HepG2 (cell line): Measurements from ENCODE around the gene PNLDC1. TPM values are rescaled to one million over a fixed set of nuclear protein-coding genes. Genes with fewer than 3 reads are reported as not detected.

Source experiments
- BRCA1 ChIP-seq: sonication (generic); formaldehyde crosslinking; IDR thresholded peaks from 2 replicates; pipeline ENCODE4 v1.4.0; 2020; ENCODE audit warnings: missing genetic modification reagents
- CENPX ChIP-seq: sonication (generic); formaldehyde crosslinking; IDR thresholded peaks from 2 replicates; pipeline ENCODE4 v1.9.0; 2021; ENCODE audit warnings: mild to moderate bottlenecking, missing genetic modification reagents, moderate library complexity
- DPF2 ChIP-seq: sonication (generic); formaldehyde crosslinking; IDR thresholded peaks from 2 replicates; pipeline ENCODE4 v1.4.0; 2020; ENCODE audit warnings: mild to moderate bottlenecking, low read depth, missing genetic modification reagents, borderline replicate concordance
- DR1 ChIP-seq: sonication (generic); formaldehyde crosslinking; IDR thresholded peaks from 2 replicates; pipeline ENCODE4 v1.8.0; 2021; ENCODE audit warnings: mild to moderate bottlenecking, missing genetic modification reagents, inconsistent platforms
- GTF3A ChIP-seq: sonication (generic); formaldehyde crosslinking; conservative IDR thresholded peaks from 2 replicates; pipeline ENCODE4 v1.4.0; 2020; ENCODE audit warnings: mild to moderate bottlenecking, missing genetic modification reagents
- HNF1A ChIP-seq, 2 experiments: sonication (generic) in 1 of 2; formaldehyde crosslinking in 1 of 2; IDR thresholded peaks; 2 replicates each; pipeline versions ENCODE4 v1.4.0 to v1.6.1; 2016 to 2020; ENCODE audit warnings: borderline replicate concordance in 1 of 2, low read depth in 1 of 2, mild to moderate bottlenecking in 1 of 2, missing genetic modification reagents in 1 of 2
- NFYB ChIP-seq: sonication (generic); formaldehyde crosslinking; IDR thresholded peaks from 2 replicates; pipeline ENCODE4 v1.4.0; 2020; ENCODE audit warnings: missing genetic modification reagents
- NONO ChIP-seq, 2 experiments: fragments of 450-650 bp in 1 of 2; sonication (generic) in 1 of 2; formaldehyde crosslinking in 1 of 2; IDR thresholded peaks in 1 of 2; conservative IDR thresholded peaks in 1 of 2; 2 replicates each; pipeline versions ENCODE4 v1.6.1 to v1.8.0; 2017 to 2022; ENCODE audit warnings: mild to moderate bottlenecking in 1 of 2, missing genetic modification reagents in 1 of 2, moderate library complexity in 1 of 2
- SNAPC4 ChIP-seq: sonication (generic); formaldehyde crosslinking; IDR thresholded peaks from 2 replicates; pipeline ENCODE4 v1.4.0; 2020; ENCODE audit warnings: mild to moderate bottlenecking, missing genetic modification reagents
- TFAP4 ChIP-seq: sonication (generic); IDR thresholded peaks from 2 replicates; pipeline ENCODE4 v1.6.1; 2016; ENCODE audit warnings: low read depth, borderline replicate concordance
- ZFP36L1 ChIP-seq: sonication (generic); formaldehyde crosslinking; IDR thresholded peaks from 2 replicates; pipeline ENCODE4 v1.8.0; 2022; ENCODE audit warnings: mild to moderate bottlenecking, missing genetic modification reagents, moderate library complexity
- ZNF121 ChIP-seq: sonication (generic); formaldehyde crosslinking; IDR thresholded peaks from 2 replicates; pipeline ENCODE4 v1.5.0; 2020; ENCODE audit warnings: mild to moderate bottlenecking, missing genetic modification reagents
- ZNF235 ChIP-seq: sonication (generic); formaldehyde crosslinking; IDR thresholded peaks from 2 replicates; pipeline ENCODE4 v1.8.1; 2023; ENCODE audit warnings: mild to moderate bottlenecking, missing genetic modification reagents, borderline replicate concordance
- ZNF816 ChIP-seq: sonication (generic); formaldehyde crosslinking; IDR thresholded peaks from 2 replicates; pipeline ENCODE4 v1.8.0; 2022; ENCODE audit warnings: missing genetic modification reagents, mild to moderate bottlenecking, borderline replicate concordance
- polyA plus RNA-seq, 8 experiments: library from polyadenylated mRNA; depleted of rRNA in 3 of 8; stranded (reverse) in 7 of 8; unstranded in 1 of 8; fragments of >200 nt; fragmentation: Illumina TruSeq in 4 of 8; extraction: Trizol in 4 of 8; gene quantifications; 2 replicates each; pipeline versions ENCODE4 v1.2.1 to v1.2.3, GENCODE V29; 2011 to 2016; ENCODE audit warnings: low read depth in 4 of 8, missing spikeins in 1 of 8, mixed read lengths in 1 of 8; ENCODE audit not compliant: insufficient read depth in 1 of 8
- total RNA-seq, 5 experiments: library from RNA; depleted of rRNA; stranded (reverse); fragments of >200 nt; fragmentation: Illumina TruSeq; extraction: Trizol; gene quantifications; 2 replicates each; pipeline ENCODE4 v1.2.3, GENCODE V29; 2016; ENCODE audit warnings: low read depth in 1 of 5
- TF ChIP-seq, protein P1 (sequence below): sonication (generic); formaldehyde crosslinking; IDR thresholded peaks from 2 replicates; pipeline ENCODE4 v1.4.0; 2020; ENCODE audit warnings: missing genetic modification reagents
- TF ChIP-seq, protein P2 (sequence below): sonication (generic); formaldehyde crosslinking; IDR thresholded peaks from 2 replicates; pipeline ENCODE4 v1.5.0; 2020; ENCODE audit warnings: missing genetic modification reagents, mild to moderate bottlenecking, borderline replicate concordance

Gene PNLDC1
- total and polyA plus RNA-seq, 2 of the 13 experiments (the other 11 are each of a cell fraction or from before 2014, with no cell fraction given) = not detected

GRCh38 chr6:159788753-159789376 is 11.2 kb upstream of the PNLDC1 start (continued):
- TF ChIP-seq TFAP4 (no peak), ZNF235 (CRISPR knock-in tag) (peak; percentile 84; the same call in 1 of the 2 replicates), ZNF816 (no peak), BRCA1 (0 out of 2 replicates have a peak, but pooled peaks have one; percentile 7), ZNF121 (CRISPR knock-in tag) (no peak), ZFP36L1 (CRISPR knock-in tag) (no peak), SNAPC4 (peak; percentile 61; the same call in 1 of the 2 replicates), DPF2 (no peak), NFYB (CRISPR knock-in tag) (no peak), NONO (IDR thresholded peaks at IDR 0.05) (no peak), NONO (CRISPR knock-in tag; conservative IDR thresholded peaks at IDR 0.05) (no peak), CENPX (CRISPR knock-in tag) (0 out of 2 replicates have a peak, but pooled peaks have one; percentile 42), DR1 (CRISPR knock-in tag) (no peak), HNF1A (IDR thresholded peaks at IDR 0.05; ENCODE audit: low read depth) (no peak), HNF1A (CRISPR knock-in tag; IDR thresholded peaks at IDR 0.05; ENCODE audit: borderline replicate concordance) (no peak), GTF3A (0 out of 2 replicates have a peak, but pooled peaks have one; percentile 23)
- TF ChIP-seq, protein P1, sequence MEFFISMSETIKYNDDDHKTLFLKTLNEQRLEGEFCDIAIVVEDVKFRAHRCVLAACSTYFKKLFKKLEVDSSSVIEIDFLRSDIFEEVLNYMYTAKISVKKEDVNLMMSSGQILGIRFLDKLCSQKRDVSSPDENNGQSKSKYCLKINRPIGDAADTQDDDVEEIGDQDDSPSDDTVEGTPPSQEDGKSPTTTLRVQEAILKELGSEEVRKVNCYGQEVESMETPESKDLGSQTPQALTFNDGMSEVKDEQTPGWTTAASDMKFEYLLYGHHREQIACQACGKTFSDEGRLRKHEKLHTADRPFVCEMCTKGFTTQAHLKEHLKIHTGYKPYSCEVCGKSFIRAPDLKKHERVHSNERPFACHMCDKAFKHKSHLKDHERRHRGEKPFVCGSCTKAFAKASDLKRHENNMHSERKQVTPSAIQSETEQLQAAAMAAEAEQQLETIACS (CRISPR knock-in tag) = peak; percentile 12; the same call in 1 of the 2 replicates
- TF ChIP-seq, protein P2, sequence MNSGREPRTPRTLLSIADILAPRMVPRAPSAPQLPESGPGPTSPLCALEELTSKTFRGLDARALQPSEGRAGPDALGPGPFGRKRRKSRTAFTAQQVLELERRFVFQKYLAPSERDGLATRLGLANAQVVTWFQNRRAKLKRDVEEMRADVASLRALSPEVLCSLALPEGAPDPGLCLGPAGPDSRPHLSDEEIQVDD = no peak
